ENCODE data around the gene CFAP69. TPM values are rescaled to one million over a fixed set of nuclear protein-coding genes. Genes with fewer than 3 reads are reported as not detected.

The CFAP69 gene
- total and polyA plus RNA-seq, 2 of the 8 experiments (the other 6 are each of a cell fraction or from before 2014, with no cell fraction given) = 1.00 to 3.8 TPM

GRCh38 chr7:90239625-90240228 lies 5.2 kb upstream of the CFAP69 start (continued):
- no peak for TF ChIP-seq HDAC6 (IDR thresholded peaks at IDR 0.05; ENCODE audit: low read depth, low read length)
- TF ChIP-seq POLR2AphosphoS5 (IDR thresholded peaks at IDR 0.05; ENCODE audit: low read depth, low read length) = no peak
- no peak for TF ChIP-seq BACH1 (IDR thresholded peaks at IDR 0.05; ENCODE audit: low read length)
- TF ChIP-seq TCF12 (IDR thresholded peaks at IDR 0.05; ENCODE audit: low read depth, low read length) = no peak
- TF ChIP-seq FOSL1 (IDR thresholded peaks at IDR 0.05; ENCODE audit: insufficient read depth, low read depth, low read length) = no peak
